Measurements from ENCODE around the gene CHERP. TPM values are rescaled to one million over a fixed set of nuclear protein-coding genes. Genes with fewer than 3 reads are reported as not detected.

Gene CHERP
- total RNA-seq, 2 experiments from 2014 or later, result 47.1 to 48.2 TPM

- intact Hi-C loops (cut with DNase I, micrococcal nuclease), result loop anchor here in 1 of 2 experiments (1.0 to 5.0 kb wide), 3 partner anchors 25 to 274 kb away; partner anchors contain the start of genes AP1M1, C19orf44, CALR3 and MED26
- H3K4me3 Mint-ChIP-seq, result peak overlapping the region; percentile 91
- CTCF ChIA-PET, result no interaction called here
Observed at GRCh38 chr19:16470911-16471811, 71.1 kb downstream of the CHERP start.

GRCh38 chr19:16470541-16470910 lies 71.7 kb downstream of the CHERP start:
- Mint-ChIP-seq H3K36me3 (ENCODE audit: low read depth) (peaks cover 7% of the 10 kb centered on the region), H3K4me1 (ENCODE audit: low read depth) (peaks cover 43% of the 10 kb centered on the region), H3K27ac (peak overlapping the region; percentile 73), H3K4me3 (peak overlapping the region; percentile 91), H3K9me3 (no peaks in the 10 kb centered on the region), H3K27me3 (no peaks in the 10 kb centered on the region)
- Histone ChIP-seq H3K27ac (ENCODE audit: low read depth in 1 of 2, low read length in 2 of 2) (no peak overlapping the region), H3K9me3 (ENCODE audit: control insufficient read depth in 1 of 2, insufficient read depth in 1 of 2, low read length in 2 of 2) (no peaks in the 10 kb centered on the region), H3K4me1 (ENCODE audit: insufficient read depth, low read length) (peaks cover 38% of the 10 kb centered on the region), H3K36me3 (ENCODE audit: insufficient read depth, low read length) (no peaks in the 10 kb centered on the region), H3K27me3 (ENCODE audit: control insufficient read depth in 1 of 2, insufficient read depth in 2 of 2, low read length in 2 of 2) (no peaks in the 10 kb centered on the region), H3K4me3 (ENCODE audit: low read length) (peak overlapping the region; percentile 74)
- DNase-seq (no peak), ATAC-seq (ENCODE audit: poor library complexity) (no peak)
- no peak for TF ChIP-seq CTCF (IDR thresholded peaks at IDR 0.05)
- POLR2A ChIA-PET, result no interaction called here
- intact Hi-C loops (cut with DNase I, micrococcal nuclease), result loop anchor here in 1 of 2 experiments (5.0 kb wide), 1 partner anchor 273 kb away; the partner anchor contains the start of gene AP1M1
- CTCF ChIA-PET, result no interaction called here

More at GRCh38 chr19:16470911-16471811, 71.1 kb downstream of the CHERP start:
- Mint-ChIP-seq H3K4me1 (ENCODE audit: low read depth) (peaks cover 39% of the 10 kb centered on the region), H3K9me3 (no peaks in the 10 kb centered on the region), H3K36me3 (ENCODE audit: low read depth) (peaks cover 5% of the 10 kb centered on the region), H3K27me3 (no peaks in the 10 kb centered on the region), H3K27ac (peak overlapping the region; percentile 73)
- no peaks in the 10 kb centered on the region for H3K36me3 ChIP-seq (ENCODE audit: insufficient read depth, low read length)
- POLR2A ChIA-PET, result interaction anchor here (0.6 kb wide), 1 partner anchor 104 kb away, joined by 3 read pairs; no protein-coding TSS in a partner anchor
- H3K4me1 ChIP-seq (ENCODE audit: insufficient read depth, low read length), result peaks cover 38% of the 10 kb centered on the region
- TF ChIP-seq CTCF (IDR thresholded peaks at IDR 0.05), result no peak
- H3K27ac ChIP-seq (ENCODE audit: low read depth in 1 of 2, low read length in 2 of 2), result no peak overlapping the region
- H3K4me3 ChIP-seq (ENCODE audit: low read length), result peak overlapping the region; percentile 74
- peak; percentile 12 for ATAC-seq (ENCODE audit: poor library complexity)
- no peaks in the 10 kb centered on the region for H3K27me3 ChIP-seq (ENCODE audit: control insufficient read depth in 1 of 2, insufficient read depth in 2 of 2, low read length in 2 of 2)
- DNase-seq, result peak in 9 of 14 experiments; percentile 5 to 51 (median 22)
- H3K9me3 ChIP-seq (ENCODE audit: control insufficient read depth in 1 of 2, insufficient read depth in 1 of 2, low read length in 2 of 2), result no peaks in the 10 kb centered on the region

Other genes starting within 250 kb of the CHERP start
- gene KLF2, start 217.6 kb downstream of the CHERP start, total RNA-seq, result 1,000 to 10,000 TPM; 1,201 to 1,291 TPM
- 10 to 100 TPM; 24.6 to 26.5 TPM for gene EPS15L1, start 70.5 kb downstream of the CHERP start, total RNA-seq
- gene CALR3, start 46.3 kb downstream of the CHERP start, total RNA-seq, result not detected
- gene C19orf44, start 46.0 kb downstream of the CHERP start, total RNA-seq, result 1 to 10 TPM in 1 of 2 experiments, under 1 TPM in 1; 0.78 to 1.0 TPM
- 10 to 100 TPM; 72.3 to 76.3 TPM for gene SLC35E1, start 30.0 kb upstream of the CHERP start, total RNA-seq
- 10 to 100 TPM; 50.4 to 52.4 TPM for gene MED26, start 85.8 kb upstream of the CHERP start, total RNA-seq
- gene SMIM7, start 117.7 kb upstream of the CHERP start, total RNA-seq, result 10 to 100 TPM; 44.3 to 47.4 TPM
- under 1 TPM in 1 of 2 experiments, not detected in 1; 0.59 TPM for gene TMEM38A, start 118.7 kb upstream of the CHERP start, total RNA-seq
- gene NWD1, start 177.4 kb upstream of the CHERP start, total RNA-seq, result not detected

Data from CD4-positive, alpha-beta T cell (primary cell).